Gastrocnemius medialis (tissue), 4 donors: ENCODE results near the gene LY86. TPM values are rescaled to one million over a fixed set of nuclear protein-coding genes. Genes with fewer than 3 reads are reported as not detected.

Experiments used
- ATAC-seq, 2 donors: fragments of 150-250 bp; one replicate each; pipeline ENCODE4 v1.9.1; 2016
- DNase-seq, 2 donors: peaks; one replicate each; pipeline ENCODE4 v3.0.0-alpha.2; 2019
- H3K27ac ChIP-seq, 4 donors: fragments of 200-600 bp; sonication (generic); 1 replicate in 1 of 4; 2 replicates in 3 of 4; pipeline ENCODE4 v1.5.1; 2016 to 2018; ENCODE audit warnings: mild to moderate bottlenecking in 2 of 4, moderate library complexity in 1 of 4
- H3K27me3 ChIP-seq, 3 donors: fragments of 200-600 bp; sonication (generic) in 2 of 3; 1 replicate in 1 of 3; 2 replicates in 2 of 3; pipeline versions ENCODE4 v1.5.1 to v1.6.0; 2016 to 2019; ENCODE audit warnings: mild to moderate bottlenecking in 1 of 3, moderate library complexity in 1 of 3
- H3K36me3 ChIP-seq, 2 donors: fragments of 200-600 bp; sonication (generic) in 1 of 2; one replicate each; pipeline ENCODE4 v1.5.1; 2017 to 2018
- H3K4me1 ChIP-seq, 2 donors: fragments of 200-600 bp; sonication (generic) in 1 of 2; one replicate each; pipeline ENCODE4 v1.5.1; 2016 to 2017; ENCODE audit warnings: mild to moderate bottlenecking in 2 of 2
- H3K4me3 ChIP-seq, 4 donors: fragments of 200-600 bp; sonication (generic) in 3 of 4; 1 replicate in 1 of 4; 2 replicates in 3 of 4; pipeline ENCODE4 v1.5.1; 2016 to 2019; ENCODE audit warnings: mild to moderate bottlenecking in 2 of 4
- H3K9me3 ChIP-seq, 3 donors: fragments of 200-600 bp; sonication (generic) in 2 of 3; 1 replicate in 1 of 3; 2 replicates in 2 of 3; pipeline ENCODE4 v1.5.1; 2016 to 2019
- POLR2A ChIP-seq, 2 donors: fragments of 450-650 bp; IDR thresholded peaks; one replicate each; pipeline ENCODE4 v1.6.1; 2017; ENCODE audit warnings: antibody characterized with exemption in 2 of 2, mild to moderate bottlenecking in 2 of 2, moderate library complexity in 2 of 2
- in situ Hi-C, 4 donors: fragments of 200-750 bp; cut with MboI; loops; one replicate each; pipeline versions ENCODE4 v1.15.0 to v1.8.0; 2017; ENCODE audit warnings: low sequenced_read_pairs in 4 of 4
- intact Hi-C: fragments of 100-400 bp; cut with DNase I; formaldehyde crosslinking; loops from one replicate; pipeline ENCODE4 v1.15.1; 2023; ENCODE audit warnings: low total_unique reads
- total RNA-seq, 4 donors: library from RNA; depleted of rRNA; stranded (reverse); fragments of >200 nt; gene quantifications; one replicate each; pipeline versions ENCODE4 v1.1.0 to v1.2.3, GENCODE V29; 2016
- TF ChIP-seq, protein P1 (sequence below), 5 experiments: fragments of 450-650 bp in 3 of 5; fragments of 200-600 bp in 2 of 5; sonication (generic) in 2 of 5; IDR thresholded peaks in 4 of 5; conservative IDR thresholded peaks in 1 of 5; 1 replicate in 4 of 5; 2 replicates in 1 of 5; pipeline ENCODE4 v1.5.1; 2016 to 2019; ENCODE audit warnings: antibody characterized with exemption in 5 of 5, mild to moderate bottlenecking in 3 of 5, moderate library complexity in 3 of 5

Gene LY86
- total RNA-seq, 4 donors from 2014 or later = 0.49 to 1.3 TPM; not detected in 2

GRCh38 chr6:6619021-6619794 is 30.7 kb downstream of the LY86 start:
- no peak for TF ChIP-seq POLR2A (IDR thresholded peaks at IDR 0.05)
- TF ChIP-seq, protein P1, sequence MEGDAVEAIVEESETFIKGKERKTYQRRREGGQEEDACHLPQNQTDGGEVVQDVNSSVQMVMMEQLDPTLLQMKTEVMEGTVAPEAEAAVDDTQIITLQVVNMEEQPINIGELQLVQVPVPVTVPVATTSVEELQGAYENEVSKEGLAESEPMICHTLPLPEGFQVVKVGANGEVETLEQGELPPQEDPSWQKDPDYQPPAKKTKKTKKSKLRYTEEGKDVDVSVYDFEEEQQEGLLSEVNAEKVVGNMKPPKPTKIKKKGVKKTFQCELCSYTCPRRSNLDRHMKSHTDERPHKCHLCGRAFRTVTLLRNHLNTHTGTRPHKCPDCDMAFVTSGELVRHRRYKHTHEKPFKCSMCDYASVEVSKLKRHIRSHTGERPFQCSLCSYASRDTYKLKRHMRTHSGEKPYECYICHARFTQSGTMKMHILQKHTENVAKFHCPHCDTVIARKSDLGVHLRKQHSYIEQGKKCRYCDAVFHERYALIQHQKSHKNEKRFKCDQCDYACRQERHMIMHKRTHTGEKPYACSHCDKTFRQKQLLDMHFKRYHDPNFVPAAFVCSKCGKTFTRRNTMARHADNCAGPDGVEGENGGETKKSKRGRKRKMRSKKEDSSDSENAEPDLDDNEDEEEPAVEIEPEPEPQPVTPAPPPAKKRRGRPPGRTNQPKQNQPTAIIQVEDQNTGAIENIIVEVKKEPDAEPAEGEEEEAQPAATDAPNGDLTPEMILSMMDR (IDR thresholded peaks at IDR 0.05 in 4 of 5, conservative IDR thresholded peaks at IDR 0.05 in 1 of 5) = no peak
- ATAC-seq (no peak), DNase-seq (no peak)
- Histone ChIP-seq H3K27me3 (no peaks in the 10 kb centered on the region), H3K4me3 (no peak overlapping the region), H3K9me3 (no peaks in the 10 kb centered on the region), H3K36me3 (no peaks in the 10 kb centered on the region), H3K27ac (no peak overlapping the region), H3K4me1 (no peaks in the 10 kb centered on the region)
- in situ Hi-C loops = no loop called here
- intact Hi-C loops = no loop called here

GRCh38 chr6:6620766-6621425 is 32.4 kb downstream of the LY86 start:
- no peak for ATAC-seq
- no peak for DNase-seq
- no peaks in the 10 kb centered on the region for H3K27me3 ChIP-seq
- intact Hi-C loops (no loop called here), in situ Hi-C loops (no loop called here)
- H3K27ac ChIP-seq = no peak overlapping the region
- H3K4me1 ChIP-seq = no peaks in the 10 kb centered on the region
- no peak overlapping the region for H3K4me3 ChIP-seq
- no peaks in the 10 kb centered on the region for H3K9me3 ChIP-seq
- TF ChIP-seq, protein P1 (IDR thresholded peaks at IDR 0.05 in 4 of 5, conservative IDR thresholded peaks at IDR 0.05 in 1 of 5) = no peak
- no peak for TF ChIP-seq POLR2A (IDR thresholded peaks at IDR 0.05)
- H3K36me3 ChIP-seq = no peaks in the 10 kb centered on the region

DNA sequence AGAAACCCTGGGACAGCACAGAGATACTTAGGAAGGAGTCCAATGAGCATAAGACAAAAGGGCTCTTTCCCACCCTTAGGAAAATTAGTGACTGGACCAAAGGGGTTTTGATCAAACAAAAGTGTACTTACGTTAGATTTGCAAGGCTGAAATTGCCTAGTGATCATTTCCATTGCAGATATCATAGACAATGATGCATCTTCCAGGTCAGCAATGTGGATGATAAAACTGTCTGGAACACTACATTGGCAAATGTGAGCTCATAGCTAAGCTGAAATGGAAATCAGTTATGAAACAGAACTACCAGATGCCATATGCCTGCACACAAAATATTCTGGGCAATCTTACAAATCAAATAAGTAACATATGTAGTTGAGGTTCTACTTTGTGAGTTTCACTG is 34.0 kb downstream of the LY86 start:
- no peaks in the 10 kb centered on the region for H3K9me3 ChIP-seq
- in situ Hi-C loops (no loop called here), intact Hi-C loops (no loop called here)
- H3K27ac ChIP-seq = no peak overlapping the region
- no peak for DNase-seq
- no peak overlapping the region for H3K4me3 ChIP-seq
- H3K27me3 ChIP-seq = no peaks in the 10 kb centered on the region
- TF ChIP-seq, protein P1 (IDR thresholded peaks at IDR 0.05 in 4 of 5, conservative IDR thresholded peaks at IDR 0.05 in 1 of 5) = no peak
- no peak for TF ChIP-seq POLR2A (IDR thresholded peaks at IDR 0.05)
- ATAC-seq = no peak
- no peaks in the 10 kb centered on the region for H3K4me1 ChIP-seq
- H3K36me3 ChIP-seq = no peaks in the 10 kb centered on the region

DNA sequence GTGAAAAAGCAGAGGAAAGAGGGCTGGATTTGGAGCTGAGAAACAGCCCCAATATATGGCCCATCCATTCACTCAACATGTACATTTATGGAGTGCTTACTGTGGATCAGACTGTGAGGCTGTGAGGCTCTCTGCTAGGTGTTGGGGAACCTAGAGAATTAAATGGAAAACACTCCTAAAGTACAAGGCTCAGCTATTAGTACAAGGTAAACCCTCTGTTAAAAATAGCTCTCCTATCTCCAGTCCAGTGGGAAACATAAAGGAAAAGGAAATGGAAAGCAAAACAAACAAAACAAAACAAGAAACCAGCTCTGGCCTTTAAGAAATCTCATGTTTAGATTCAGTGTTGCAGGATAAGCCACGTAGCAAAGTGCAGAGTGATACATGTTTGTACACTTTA is 35.0 kb downstream of the LY86 start:
- Histone ChIP-seq H3K9me3 (no peaks in the 10 kb centered on the region), H3K4me3 (no peak overlapping the region), H3K36me3 (no peaks in the 10 kb centered on the region), H3K4me1 (no peaks in the 10 kb centered on the region), H3K27me3 (no peaks in the 10 kb centered on the region), H3K27ac (no peak overlapping the region)
- TF ChIP-seq POLR2A (IDR thresholded peaks at IDR 0.05) = no peak
- TF ChIP-seq, protein P1 (IDR thresholded peaks at IDR 0.05 in 4 of 5, conservative IDR thresholded peaks at IDR 0.05 in 1 of 5) = no peak
- in situ Hi-C loops = no loop called here
- intact Hi-C loops = no loop called here
- DNase-seq = no peak
- no peak for ATAC-seq
